DOHH2 (cell line): ENCODE results near the gene ALG6.

ENCODE experiments used
- H3F3A ChIP-seq: fragments of 200-600 bp; sonication (generic), shearing (Covaris generic); 2 replicates; pipeline ENCODE4 v1.6.0; 2016; ENCODE audit warnings: antibody characterized with exemption, mild to moderate bottlenecking; ENCODE audit not compliant: control insufficient read depth, insufficient read depth
- H3K27ac ChIP-seq: fragments of 200-600 bp; sonication (generic); 2 replicates; pipeline ENCODE4 v1.5.1; 2014; ENCODE audit warnings: low read depth, mild to moderate bottlenecking, low read length, moderate library complexity
- H3K27me3 ChIP-seq: fragments of 200-600 bp; sonication (generic); 2 replicates; pipeline ENCODE4 v1.6.1; 2014; ENCODE audit warnings: mild to moderate bottlenecking, low read length, mixed read lengths; ENCODE audit not compliant: control insufficient read depth
- H3K36me3 ChIP-seq: fragments of 200-600 bp; sonication (generic); 2 replicates; pipeline ENCODE4 v1.6.1; 2014; ENCODE audit warnings: mild to moderate bottlenecking, low read length, moderate library complexity, mixed read lengths; ENCODE audit not compliant: control insufficient read depth
- H3K4me1 ChIP-seq: fragments of 200-600 bp; sonication (generic); 2 replicates; pipeline ENCODE4 v1.6.1; 2014; ENCODE audit warnings: mild to moderate bottlenecking, low read length, mixed read lengths; ENCODE audit not compliant: control insufficient read depth
- H3K4me2 ChIP-seq: fragments of 200-600 bp; sonication (generic); 2 replicates; pipeline ENCODE4 v1.6.0; 2014; ENCODE audit warnings: mild to moderate bottlenecking, low read length, moderate library complexity
- H3K4me3 ChIP-seq: fragments of 200-600 bp; sonication (generic); 2 replicates; pipeline ENCODE4 v1.5.1; 2014; ENCODE audit warnings: mild to moderate bottlenecking, low read length, mixed read lengths
- H3K79me2 ChIP-seq: fragments of 200-600 bp; sonication (generic); 2 replicates; pipeline ENCODE4 v1.6.1; 2014; ENCODE audit warnings: mild to moderate bottlenecking, low read length, mixed read lengths; ENCODE audit not compliant: control insufficient read depth
- H3K9me2 ChIP-seq: fragments of 200-600 bp; sonication (generic); replicated peaks from 2 replicates; pipeline ENCODE4 v1.6.1; 2014; ENCODE audit warnings: mild to moderate bottlenecking, low read length, mixed read lengths; ENCODE audit not compliant: control insufficient read depth
- H3K9me3 ChIP-seq: fragments of 200-600 bp; sonication (generic); 2 replicates; pipeline ENCODE4 v1.6.1; 2014; ENCODE audit warnings: antibody characterized with exemption, low read length, mixed read lengths; ENCODE audit not compliant: control insufficient read depth, insufficient read depth
- H4K20me1 ChIP-seq: fragments of 200-600 bp; sonication (generic); 2 replicates; pipeline ENCODE4 v1.6.0; 2014; ENCODE audit warnings: low read depth, mild to moderate bottlenecking, antibody characterized with exemption, low read length, moderate library complexity; ENCODE audit not compliant: control insufficient read depth, insufficient read depth
- EZH2phosphoT487 ChIP-seq: fragments of 200-600 bp; sonication (generic); IDR thresholded peaks from 2 replicates; pipeline ENCODE4 v1.6.1; 2017; ENCODE audit warnings: borderline replicate concordance, mild to moderate bottlenecking, antibody characterized with exemption, low read length, moderate library complexity, mixed read lengths
- TF ChIP-seq, protein P1 (sequence below): fragments of 200-600 bp; sonication (generic); IDR thresholded peaks from one replicate; pipeline ENCODE4 v1.5.1; 2014; ENCODE audit warnings: antibody characterized with exemption, mild to moderate bottlenecking, low read depth, low read length; ENCODE audit not compliant: poor library complexity, severe bottlenecking

ALG6 gene

GRCh38 chr1:63407002-63407401 lies 39.6 kb downstream of the ALG6 start:
- Histone ChIP-seq H3K36me3 (peaks cover 32% of the 10 kb centered on the region), H3K79me2 (no peaks in the 10 kb centered on the region), H3K4me2 (no peak overlapping the region), H3K4me1 (no peaks in the 10 kb centered on the region), H3K27ac (no peak overlapping the region), H3K27me3 (no peaks in the 10 kb centered on the region), H4K20me1 (no peaks in the 10 kb centered on the region), H3K9me2 (no peaks in the 10 kb centered on the region), H3K9me3 (no peaks in the 10 kb centered on the region), H3F3A (no peaks in the 10 kb centered on the region), H3K4me3 (no peak overlapping the region)
- TF ChIP-seq, protein P1, sequence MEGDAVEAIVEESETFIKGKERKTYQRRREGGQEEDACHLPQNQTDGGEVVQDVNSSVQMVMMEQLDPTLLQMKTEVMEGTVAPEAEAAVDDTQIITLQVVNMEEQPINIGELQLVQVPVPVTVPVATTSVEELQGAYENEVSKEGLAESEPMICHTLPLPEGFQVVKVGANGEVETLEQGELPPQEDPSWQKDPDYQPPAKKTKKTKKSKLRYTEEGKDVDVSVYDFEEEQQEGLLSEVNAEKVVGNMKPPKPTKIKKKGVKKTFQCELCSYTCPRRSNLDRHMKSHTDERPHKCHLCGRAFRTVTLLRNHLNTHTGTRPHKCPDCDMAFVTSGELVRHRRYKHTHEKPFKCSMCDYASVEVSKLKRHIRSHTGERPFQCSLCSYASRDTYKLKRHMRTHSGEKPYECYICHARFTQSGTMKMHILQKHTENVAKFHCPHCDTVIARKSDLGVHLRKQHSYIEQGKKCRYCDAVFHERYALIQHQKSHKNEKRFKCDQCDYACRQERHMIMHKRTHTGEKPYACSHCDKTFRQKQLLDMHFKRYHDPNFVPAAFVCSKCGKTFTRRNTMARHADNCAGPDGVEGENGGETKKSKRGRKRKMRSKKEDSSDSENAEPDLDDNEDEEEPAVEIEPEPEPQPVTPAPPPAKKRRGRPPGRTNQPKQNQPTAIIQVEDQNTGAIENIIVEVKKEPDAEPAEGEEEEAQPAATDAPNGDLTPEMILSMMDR: no peak
- no peak for TF ChIP-seq EZH2phosphoT487

DNA sequence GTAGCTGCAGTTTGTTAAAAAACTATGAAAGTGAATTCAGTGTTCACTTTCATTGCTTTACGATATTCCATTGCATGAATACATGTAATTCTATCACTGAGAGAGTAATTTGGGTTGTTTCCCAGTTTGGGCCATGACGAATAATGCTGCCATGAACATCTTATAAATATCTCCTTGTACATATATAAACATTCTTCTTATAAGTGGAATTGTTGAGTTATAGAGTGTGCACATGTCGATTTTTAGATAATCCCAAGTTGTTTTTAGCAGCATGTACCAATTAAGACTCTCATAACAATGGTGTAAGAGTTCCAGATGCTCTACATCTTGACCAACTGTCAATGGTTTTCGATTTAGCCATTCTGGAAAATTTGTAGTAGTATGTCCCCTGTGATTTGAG lies 40.9 kb downstream of the ALG6 start:
- TF ChIP-seq, protein P1: no peak
- TF ChIP-seq EZH2phosphoT487: no peak
- H3K9me2 ChIP-seq: no peaks in the 10 kb centered on the region
- no peaks in the 10 kb centered on the region for H3K9me3 ChIP-seq
- no peak overlapping the region for H3K27ac ChIP-seq
- H3K4me2 ChIP-seq: no peak overlapping the region
- no peak overlapping the region for H3K4me3 ChIP-seq
- H3K4me1 ChIP-seq: no peaks in the 10 kb centered on the region
- H3F3A ChIP-seq: no peaks in the 10 kb centered on the region
- no peaks in the 10 kb centered on the region for H3K79me2 ChIP-seq
- no peaks in the 10 kb centered on the region for H3K27me3 ChIP-seq
- H4K20me1 ChIP-seq: no peaks in the 10 kb centered on the region
- peaks cover 39% of the 10 kb centered on the region for H3K36me3 ChIP-seq

GRCh38 chr1:63411066-63411465 lies 43.6 kb downstream of the ALG6 start:
- Histone ChIP-seq H3F3A (no peaks in the 10 kb centered on the region), H3K79me2 (no peaks in the 10 kb centered on the region), H3K27ac (no peak overlapping the region), H3K9me3 (no peaks in the 10 kb centered on the region), H3K36me3 (peaks cover 37% of the 10 kb centered on the region), H4K20me1 (no peaks in the 10 kb centered on the region), H3K4me2 (no peak overlapping the region), H3K9me2 (no peaks in the 10 kb centered on the region), H3K27me3 (no peaks in the 10 kb centered on the region), H3K4me3 (no peak overlapping the region), H3K4me1 (no peaks in the 10 kb centered on the region)
- TF ChIP-seq, protein P1: no peak
- TF ChIP-seq EZH2phosphoT487: no peak

GRCh38 chr1:63413394-63413793 lies 46.0 kb downstream of the ALG6 start:
- H3K36me3 ChIP-seq: peaks cover 34% of the 10 kb centered on the region
- no peaks in the 10 kb centered on the region for H3F3A ChIP-seq
- H3K9me3 ChIP-seq: no peaks in the 10 kb centered on the region
- H3K4me1 ChIP-seq: no peaks in the 10 kb centered on the region
- no peak overlapping the region for H3K27ac ChIP-seq
- H3K9me2 ChIP-seq: no peaks in the 10 kb centered on the region
- no peak overlapping the region for H3K4me3 ChIP-seq
- no peak overlapping the region for H3K4me2 ChIP-seq
- H4K20me1 ChIP-seq: no peaks in the 10 kb centered on the region
- TF ChIP-seq EZH2phosphoT487: no peak
- TF ChIP-seq, protein P1: no peak
- H3K79me2 ChIP-seq: no peaks in the 10 kb centered on the region
- no peaks in the 10 kb centered on the region for H3K27me3 ChIP-seq
